CD14-positive monocyte (primary cell): ENCODE data around the gene SEPTIN5. TPM values are rescaled to one million over a fixed set of nuclear protein-coding genes. Genes with fewer than 3 reads are reported as not detected.
A peak's percentile ranks its signal among the peaks of the same experiment; 100 is the strongest.

Source experiments
- DNase-seq, 3 donors: peaks; one replicate each; pipeline ENCODE4 v3.0.0-alpha.2; 2011 to 2022
- H2AFZ ChIP-seq: 2 replicates; pipeline ENCODE4 v1.6.0; 2012; ENCODE audit warnings: mild to moderate bottlenecking, low read depth, low read length, inconsistent platforms; ENCODE audit not compliant: insufficient read depth, poor library complexity, severe bottlenecking
- H3K27ac ChIP-seq, 2 donors: 1 replicate in 1 of 2; 2 replicates in 1 of 2; pipeline ENCODE4 v1.5.1; 2012 to 2013; ENCODE audit warnings: low read length in 2 of 2, control low read depth in 1 of 2, inconsistent platforms in 1 of 2, low read depth in 1 of 2, mild to moderate bottlenecking in 1 of 2
- H3K27me3 ChIP-seq, 2 donors: one replicate each; pipeline versions ENCODE4 v1.6.0 to v1.6.1; 2011 to 2013; ENCODE audit warnings: low read length in 2 of 2; ENCODE audit not compliant: control insufficient read depth in 2 of 2, insufficient read depth in 2 of 2
- H3K36me3 ChIP-seq, 2 donors: replicated peaks in 1 of 2; 1 replicate in 1 of 2; 2 replicates in 1 of 2; pipeline versions ENCODE4 v1.5.1 to v1.6.1; 2012 to 2013; ENCODE audit warnings: low read length in 2 of 2, control low read depth in 1 of 2, inconsistent platforms in 1 of 2, mild to moderate bottlenecking in 1 of 2; ENCODE audit not compliant: insufficient read depth in 2 of 2, control insufficient read depth in 1 of 2
- H3K4me1 ChIP-seq, 2 donors: 1 replicate in 1 of 2; 2 replicates in 1 of 2; pipeline versions ENCODE4 v1.5.1 to v1.6.1; 2012 to 2013; ENCODE audit warnings: low read length in 2 of 2, control low read depth in 1 of 2, inconsistent platforms in 1 of 2, mild to moderate bottlenecking in 1 of 2, moderate library complexity in 1 of 2; ENCODE audit not compliant: insufficient read depth in 2 of 2, control insufficient read depth in 1 of 2
- H3K4me2 ChIP-seq: replicated peaks from 2 replicates; pipeline ENCODE3; 2012; ENCODE audit warnings: low read length, moderate library complexity, mild to moderate bottlenecking; ENCODE audit not compliant: poor library complexity, severe bottlenecking; ENCODE audit errors: extremely low read depth
- H3K4me3 ChIP-seq, 3 experiments: fragments of 200-600 bp in 1 of 3; sonication (generic) in 1 of 3; replicated peaks in 1 of 3; 1 replicate in 2 of 3; 2 replicates in 1 of 3; pipeline ENCODE4 v1.5.1; 2011 to 2013; ENCODE audit warnings: low read length in 3 of 3, mild to moderate bottlenecking in 3 of 3, control low read depth in 2 of 3, low read depth in 2 of 3, inconsistent platforms in 1 of 3, moderate library complexity in 1 of 3
- H3K79me2 ChIP-seq: 2 replicates; pipeline ENCODE4 v1.6.0; 2012; ENCODE audit warnings: mild to moderate bottlenecking, control low read depth, inconsistent platforms, low read length, moderate library complexity; ENCODE audit not compliant: insufficient read depth
- H3K9ac ChIP-seq: 2 replicates; pipeline ENCODE4 v1.6.0; 2017; ENCODE audit warnings: low read length, mild to moderate bottlenecking; ENCODE audit not compliant: insufficient read depth, poor library complexity, severe bottlenecking
- H3K9me3 ChIP-seq, 2 donors: replicated peaks in 1 of 2; 1 replicate in 1 of 2; 2 replicates in 1 of 2; pipeline versions ENCODE4 v1.5.1 to v1.6.1; 2012 to 2013; ENCODE audit warnings: low read length in 2 of 2, control low read depth in 1 of 2; ENCODE audit not compliant: control insufficient read depth in 1 of 2, insufficient read depth in 1 of 2
- H4K20me1 ChIP-seq: 2 replicates; pipeline ENCODE4 v1.6.0; 2012; ENCODE audit warnings: mild to moderate bottlenecking, low read length, control low read depth, moderate library complexity; ENCODE audit not compliant: insufficient read depth
- H3K27ac Mint-ChIP-seq, 7 donors: one replicate each; pipeline ENCODE4 v1.8.0; 2020; ENCODE audit warnings: mild to moderate bottlenecking in 7 of 7, mixed read lengths in 7 of 7, moderate library complexity in 6 of 7, inconsistent platforms in 2 of 7
- H3K27me3 Mint-ChIP-seq, 3 donors: one replicate each; pipeline ENCODE4 v1.8.0; 2021 to 2022; ENCODE audit warnings: low read depth in 3 of 3, mild to moderate bottlenecking in 3 of 3, mixed read lengths in 3 of 3, moderate library complexity in 3 of 3, inconsistent platforms in 1 of 3
- H3K36me3 Mint-ChIP-seq, 2 donors: one replicate each; pipeline ENCODE4 v1.8.0; 2020; ENCODE audit warnings: mixed read lengths in 2 of 2, inconsistent platforms in 1 of 2, mild to moderate bottlenecking in 1 of 2
- H3K4me1 Mint-ChIP-seq: one replicate; pipeline ENCODE4 v1.8.0; 2020; ENCODE audit warnings: mild to moderate bottlenecking, mixed read lengths
- H3K4me3 Mint-ChIP-seq, 2 donors: one replicate each; pipeline ENCODE4 v1.8.0; 2020; ENCODE audit warnings: mild to moderate bottlenecking in 2 of 2, mixed read lengths in 2 of 2, moderate library complexity in 1 of 2
- H3K9me3 Mint-ChIP-seq, 7 donors: one replicate each; pipeline ENCODE4 v1.8.0; 2020 to 2022; ENCODE audit warnings: mixed read lengths in 7 of 7, mild to moderate bottlenecking in 6 of 7, moderate library complexity in 6 of 7, inconsistent platforms in 2 of 7
- WGBS: methylation state at CpG from one replicate; pipeline ENCODE4 v1.1.5; 2013; ENCODE audit warnings: missing lambda C conversion rate; ENCODE audit not compliant: insufficient coverage; 5-methylcytosine and 5-hydroxymethylcytosine counted together
- intact Hi-C, 2 donors: fragments of 100-400 bp; cut with micrococcal nuclease; formaldehyde crosslinking; loops; one replicate each; pipeline versions ENCODE4 v1.15.0 to v1.15.1; 2023
- polyA plus RNA-seq, 3 donors: library from polyadenylated mRNA; depleted of rRNA in 1 of 3; unstranded in 2 of 3; stranded (reverse) in 1 of 3; fragments of 300-500 nt in 2 of 3; fragments of >200 nt in 1 of 3; fragmentation: Illumina TruSeq in 2 of 3; gene quantifications; 1 replicate in 2 of 3; 2 replicates in 1 of 3; pipeline ENCODE4 v1.2.3, GENCODE V29; 2012 to 2021
- TF ChIP-seq, protein P1 (sequence below): fragments of 200-600 bp; IDR thresholded peaks from one replicate; pipeline ENCODE4 v1.8.0; 2022; ENCODE audit warnings: antibody characterized with exemption, mild to moderate bottlenecking

Gene SEPTIN5
- polyA plus RNA-seq, 3 donors: 0.50 to 0.64 TPM; not detected in 1

- no peak for DNase-seq
- no peaks in the 10 kb centered on the region for H3K79me2 ChIP-seq
- H2AFZ ChIP-seq: no peak overlapping the region
- TF ChIP-seq, protein P1, sequence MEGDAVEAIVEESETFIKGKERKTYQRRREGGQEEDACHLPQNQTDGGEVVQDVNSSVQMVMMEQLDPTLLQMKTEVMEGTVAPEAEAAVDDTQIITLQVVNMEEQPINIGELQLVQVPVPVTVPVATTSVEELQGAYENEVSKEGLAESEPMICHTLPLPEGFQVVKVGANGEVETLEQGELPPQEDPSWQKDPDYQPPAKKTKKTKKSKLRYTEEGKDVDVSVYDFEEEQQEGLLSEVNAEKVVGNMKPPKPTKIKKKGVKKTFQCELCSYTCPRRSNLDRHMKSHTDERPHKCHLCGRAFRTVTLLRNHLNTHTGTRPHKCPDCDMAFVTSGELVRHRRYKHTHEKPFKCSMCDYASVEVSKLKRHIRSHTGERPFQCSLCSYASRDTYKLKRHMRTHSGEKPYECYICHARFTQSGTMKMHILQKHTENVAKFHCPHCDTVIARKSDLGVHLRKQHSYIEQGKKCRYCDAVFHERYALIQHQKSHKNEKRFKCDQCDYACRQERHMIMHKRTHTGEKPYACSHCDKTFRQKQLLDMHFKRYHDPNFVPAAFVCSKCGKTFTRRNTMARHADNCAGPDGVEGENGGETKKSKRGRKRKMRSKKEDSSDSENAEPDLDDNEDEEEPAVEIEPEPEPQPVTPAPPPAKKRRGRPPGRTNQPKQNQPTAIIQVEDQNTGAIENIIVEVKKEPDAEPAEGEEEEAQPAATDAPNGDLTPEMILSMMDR: no peak
- no peak overlapping the region for H3K4me3 Mint-ChIP-seq
- H3K27ac Mint-ChIP-seq: peak overlapping the region in 1 of 7 donors; percentile 45
- peaks cover 0 to 11% (median 2%) of the 10 kb centered on the region in 7 donors for H3K9me3 Mint-ChIP-seq
- H3K4me3 ChIP-seq: no peak overlapping the region
- no peak overlapping the region for H3K4me2 ChIP-seq
- H3K4me1 Mint-ChIP-seq: peaks cover 2% of the 10 kb centered on the region
- no peaks in the 10 kb centered on the region for H4K20me1 ChIP-seq
- intact Hi-C loops: no loop called here
- H3K27me3 Mint-ChIP-seq: peaks cover 33 to 60% (median 42%) of the 10 kb centered on the region in 3 donors
- no peak overlapping the region for H3K27ac ChIP-seq
- H3K9ac ChIP-seq: no peak overlapping the region
- no peaks in the 10 kb centered on the region for H3K36me3 Mint-ChIP-seq
- peaks cover 19 to 45% of the 10 kb centered on the region in 2 donors for H3K27me3 ChIP-seq
- no peaks in the 10 kb centered on the region for H3K36me3 ChIP-seq
- peaks cover 0 to 11% of the 10 kb centered on the region in 2 donors for H3K9me3 ChIP-seq
- no peaks in the 10 kb centered on the region for H3K4me1 ChIP-seq
- 92% methylated on average over 15 of the region's 27 CpGs for WGBS
Measured at GRCh38 chr22:19750507-19751490, 36.5 kb downstream of the SEPTIN5 start.

DNA sequence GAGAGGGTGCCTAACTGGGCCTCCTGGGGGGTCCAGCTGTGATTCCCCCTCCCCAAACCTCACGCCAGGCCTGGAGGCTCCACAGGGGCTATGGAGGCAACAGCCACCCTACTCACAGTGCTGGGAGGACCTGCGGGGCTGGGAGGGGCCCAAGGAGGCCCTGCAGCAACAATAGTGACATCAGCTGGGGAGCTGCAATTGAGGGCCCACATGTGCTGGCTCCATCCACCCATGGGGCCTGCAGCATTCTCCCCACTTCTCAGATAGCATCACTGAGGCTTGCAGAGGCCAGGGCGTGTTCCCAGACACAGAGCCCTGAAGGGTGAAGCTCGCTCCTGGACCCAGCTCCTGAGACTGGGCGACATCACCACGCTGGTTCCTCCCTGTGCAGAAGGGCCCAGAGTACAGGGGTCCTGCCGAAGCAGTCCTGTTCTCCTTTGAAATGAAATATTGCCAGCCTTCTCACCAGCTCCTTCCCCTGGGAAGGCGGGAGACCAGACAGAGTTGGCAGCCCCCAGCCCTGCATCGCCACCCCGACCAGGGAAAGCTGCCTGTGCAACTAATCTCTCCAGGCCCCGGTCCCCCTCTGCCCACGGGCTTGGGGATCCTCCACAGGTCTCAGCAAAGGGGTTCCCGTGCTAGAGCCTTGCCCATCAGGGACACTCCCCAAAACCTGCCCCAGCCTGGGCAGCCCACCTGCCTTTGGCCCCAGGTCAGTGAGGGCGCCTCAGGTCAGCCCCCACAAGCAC lies 37.4 kb downstream of the SEPTIN5 start:
- Histone ChIP-seq H3K4me1 (peaks cover 6% of the 10 kb centered on the region in 2 donors), H2AFZ (no peak overlapping the region), H3K4me2 (no peak overlapping the region), H3K9me3 (peaks cover 0 to 14% of the 10 kb centered on the region in 2 donors), H3K27me3 (peaks cover 25 to 54% of the 10 kb centered on the region in 2 donors), H3K36me3 (no peaks in the 10 kb centered on the region), H3K4me3 (no peak overlapping the region), H4K20me1 (no peaks in the 10 kb centered on the region), H3K79me2 (no peaks in the 10 kb centered on the region), H3K27ac (no peak overlapping the region), H3K9ac (no peak overlapping the region)
- Mint-ChIP-seq H3K4me1 (peaks cover 8% of the 10 kb centered on the region), H3K36me3 (peaks cover 0 to 3% of the 10 kb centered on the region in 2 donors), H3K4me3 (no peak overlapping the region), H3K27me3 (peaks cover 41 to 66% (median 50%) of the 10 kb centered on the region in 3 donors), H3K9me3 (peaks cover 0 to 14% (median 4%) of the 10 kb centered on the region in 7 donors), H3K27ac (no peak overlapping the region)
- intact Hi-C loops: no loop called here
- 94% methylated on average over 13 of the region's 14 CpGs for WGBS
- no peak for DNase-seq
- TF ChIP-seq, protein P1: no peak
